ENCODE results near the gene HSPG2. TPM values are rescaled to one million over a fixed set of nuclear protein-coding genes. Genes with fewer than 3 reads are reported as not detected.

Gene HSPG2
- total and polyA plus RNA-seq, 2 of the 13 experiments (the other 11 are each of a cell fraction or from before 2014, with no cell fraction given) = 9.1 to 13.1 TPM

GRCh38 chr1:21871943-21872342 lies 65.2 kb downstream of the HSPG2 start:
- ChIA-PET POLR2A (no interaction called here), CTCF (ENCODE audit: low intra/inter-chr PET ratio, low total read pairs) (no interaction called here)
- ATAC-seq (no peak), FAIRE-seq (no peak), DNase-seq (ENCODE audit: low spot score) (no peak)
- no TSS peak for BruUV-seq (replicated peaks)
- no peak overlapping the region for H3K9ac ChIP-seq (ENCODE audit: insufficient read depth, low read depth, low read length)
- no peak overlapping the region for H2AFZ ChIP-seq (ENCODE audit: low read length)
- in situ Hi-C loops (cut with HindIII; ENCODE audit: extremely low pct_ligation_motif_present, low pct_unique_long_range_greater_than_20kb) (no loop called here), intact Hi-C loops (cut with micrococcal nuclease; ENCODE audit: unreplicated experiment) (no loop called here)
- 95% methylated on average over 9 of the region's 13 CpGs for WGBS (ENCODE audit: low lambda C conversion rate)
- peaks cover 20 to 35% of the 10 kb centered on the region in 2 experiments; a peak in 4 of 5 replicates for H3K36me3 ChIP-seq (replicated peaks in 1 of 2; ENCODE audit: control insufficient read depth in 1 of 2, insufficient read depth in 2 of 2, low read length in 2 of 2)
- no peak overlapping the region for H3K4me3 ChIP-seq (replicated peaks in 1 of 3; ENCODE audit: insufficient read depth in 1 of 3, low read depth in 2 of 3, low read length in 3 of 3)
- H3K27ac ChIP-seq (ENCODE audit: extremely low read length, insufficient read depth, low read length) = no peak overlapping the region
- H3K27me3 ChIP-seq (ENCODE audit: control insufficient read depth in 1 of 2, insufficient read depth in 2 of 2, low read length in 2 of 2) = no peaks in the 10 kb centered on the region
- no peaks in the 10 kb centered on the region for H3K9me3 ChIP-seq (ENCODE audit: low read length)
- H3K79me2 ChIP-seq (ENCODE audit: insufficient read depth, low read length) = no peaks in the 10 kb centered on the region
- H3K4me1 ChIP-seq (ENCODE audit: insufficient read depth, low read length) = peaks cover 22% of the 10 kb centered on the region
- H4K20me1 ChIP-seq (ENCODE audit: insufficient read depth, low read length) = no peaks in the 10 kb centered on the region; the same call in 1 of the 2 replicates
- H3K4me2 ChIP-seq (ENCODE audit: low read depth, low read length) = no peak overlapping the region
- TF ChIP-seq ZNF768 (CRISPR knock-in tag; IDR thresholded peaks at IDR 0.05) = no peak
- TF ChIP-seq ZNF496 (CRISPR knock-in tag; IDR thresholded peaks at IDR 0.05; ENCODE audit: insufficient replicate concordance) = no peak
- TF ChIP-seq ZNF276 (CRISPR knock-in tag; IDR thresholded peaks at IDR 0.05; ENCODE audit: low read depth) = no peak
- no peak for TF ChIP-seq SIX4 (CRISPR knock-in tag; IDR thresholded peaks at IDR 0.05)
- no peak for TF ChIP-seq ATF2 (CRISPR knock-in tag; IDR thresholded peaks at IDR 0.05)
- no peak for TF ChIP-seq GATAD2A (CRISPR knock-in tag; IDR thresholded peaks at IDR 0.05)
- no peak for TF ChIP-seq TERF1 (CRISPR knock-in tag; IDR thresholded peaks at IDR 0.05)
- TF ChIP-seq ZNF646 (CRISPR knock-in tag; IDR thresholded peaks at IDR 0.05) = no peak
- no peak for TF ChIP-seq NCOA5 (CRISPR knock-in tag; IDR thresholded peaks at IDR 0.05)
- TF ChIP-seq ERF (CRISPR knock-in tag; IDR thresholded peaks at IDR 0.05) = no peak
- no peak for TF ChIP-seq ZNF362 (CRISPR knock-in tag; IDR thresholded peaks at IDR 0.05; ENCODE audit: borderline replicate concordance)
- no peak for TF ChIP-seq EED (CRISPR knock-in tag; IDR thresholded peaks at IDR 0.05)
- TF ChIP-seq LCORL (IDR thresholded peaks at IDR 0.05) = no peak
- TF ChIP-seq LCORL (CRISPR knock-in tag; IDR thresholded peaks at IDR 0.05) = no peak
